Upper lobe of right lung (tissue), 1 donor: ENCODE measurements around the gene TNRC6C. TPM values are rescaled to one million over a fixed set of nuclear protein-coding genes. Genes with fewer than 3 reads are reported as not detected.
A peak's percentile ranks its signal among the peaks of the same experiment; 100 is the strongest.

Experiments
- ATAC-seq: fragments of 200-7000 bp; cut with Tn5 transposase; one replicate; pipeline ENCODE4 v1.9.1; 2020; ENCODE audit warnings: mild to moderate bottlenecking, moderate library complexity
- DNase-seq: peaks from one replicate; pipeline ENCODE4 v3.0.0-alpha.2; 2020
- H3K27ac ChIP-seq: fragments of 200-600 bp; one replicate; pipeline ENCODE4 v1.8.0; 2022
- H3K27me3 ChIP-seq: fragments of 200-600 bp; one replicate; pipeline ENCODE4 v1.8.0; 2022; ENCODE audit warnings: mild to moderate bottlenecking
- H3K36me3 ChIP-seq: fragments of 200-600 bp; one replicate; pipeline ENCODE4 v1.8.0; 2022
- H3K4me1 ChIP-seq: fragments of 200-600 bp; one replicate; pipeline ENCODE4 v1.8.0; 2022
- H3K4me3 ChIP-seq: fragments of 200-600 bp; one replicate; pipeline ENCODE4 v1.8.0; 2022; ENCODE audit warnings: mild to moderate bottlenecking
- H3K9me3 ChIP-seq: fragments of 200-600 bp; one replicate; pipeline ENCODE4 v1.8.0; 2022
- CTCF ChIP-seq: fragments of 200-600 bp; IDR thresholded peaks from one replicate; pipeline ENCODE4 v1.8.0; 2022; ENCODE audit warnings: antibody characterized with exemption
- intact Hi-C: fragments of 100-400 bp; cut with DNase I; formaldehyde crosslinking; loops from one replicate; pipeline ENCODE4 v1.11.0; 2022
- long read RNA-seq: library from polyadenylated mRNA; unstranded; transcript quantifications from one replicate; pipeline ENCODE4 v2.0.0, GENCODE V29; 2021
- total RNA-seq: library from RNA; stranded (reverse); fragmentation: NEBNext Ultra II Directional; extraction: Animal tissue kit (Norgen Biotek cat#: 25700); gene quantifications from one replicate; pipeline ENCODE4 v1.2.1, GENCODE V29; 2021
- donor health status: DM: no; HTN: yes; CAD: no; lungs with severe emphysema.

The TNRC6C gene, protein sequence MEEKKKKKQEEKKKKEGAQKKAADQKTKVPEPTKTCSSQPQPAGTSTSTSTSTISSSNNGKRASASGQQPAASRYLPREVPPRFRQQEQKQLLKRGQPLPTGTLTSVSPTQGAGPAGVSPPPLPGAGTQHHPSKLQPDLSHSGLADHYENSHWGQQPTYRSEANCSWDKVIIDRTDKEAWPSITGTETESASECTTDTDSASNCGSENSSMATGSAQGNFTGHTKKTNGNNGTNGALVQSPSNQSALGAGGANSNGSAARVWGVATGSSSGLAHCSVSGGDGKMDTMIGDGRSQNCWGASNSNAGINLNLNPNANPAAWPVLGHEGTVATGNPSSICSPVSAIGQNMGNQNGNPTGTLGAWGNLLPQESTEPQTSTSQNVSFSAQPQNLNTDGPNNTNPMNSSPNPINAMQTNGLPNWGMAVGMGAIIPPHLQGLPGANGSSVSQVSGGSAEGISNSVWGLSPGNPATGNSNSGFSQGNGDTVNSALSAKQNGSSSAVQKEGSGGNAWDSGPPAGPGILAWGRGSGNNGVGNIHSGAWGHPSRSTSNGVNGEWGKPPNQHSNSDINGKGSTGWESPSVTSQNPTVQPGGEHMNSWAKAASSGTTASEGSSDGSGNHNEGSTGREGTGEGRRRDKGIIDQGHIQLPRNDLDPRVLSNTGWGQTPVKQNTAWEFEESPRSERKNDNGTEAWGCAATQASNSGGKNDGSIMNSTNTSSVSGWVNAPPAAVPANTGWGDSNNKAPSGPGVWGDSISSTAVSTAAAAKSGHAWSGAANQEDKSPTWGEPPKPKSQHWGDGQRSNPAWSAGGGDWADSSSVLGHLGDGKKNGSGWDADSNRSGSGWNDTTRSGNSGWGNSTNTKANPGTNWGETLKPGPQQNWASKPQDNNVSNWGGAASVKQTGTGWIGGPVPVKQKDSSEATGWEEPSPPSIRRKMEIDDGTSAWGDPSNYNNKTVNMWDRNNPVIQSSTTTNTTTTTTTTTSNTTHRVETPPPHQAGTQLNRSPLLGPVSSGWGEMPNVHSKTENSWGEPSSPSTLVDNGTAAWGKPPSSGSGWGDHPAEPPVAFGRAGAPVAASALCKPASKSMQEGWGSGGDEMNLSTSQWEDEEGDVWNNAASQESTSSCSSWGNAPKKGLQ (N-terminal part only)
- 21.7 TPM for total RNA-seq
- long read RNA-seq, partial matches to known transcripts, result 14 of 16 reads
- long read RNA-seq, other reads (novel, unspliced or antisense), result 2 of 16 reads

DNA sequence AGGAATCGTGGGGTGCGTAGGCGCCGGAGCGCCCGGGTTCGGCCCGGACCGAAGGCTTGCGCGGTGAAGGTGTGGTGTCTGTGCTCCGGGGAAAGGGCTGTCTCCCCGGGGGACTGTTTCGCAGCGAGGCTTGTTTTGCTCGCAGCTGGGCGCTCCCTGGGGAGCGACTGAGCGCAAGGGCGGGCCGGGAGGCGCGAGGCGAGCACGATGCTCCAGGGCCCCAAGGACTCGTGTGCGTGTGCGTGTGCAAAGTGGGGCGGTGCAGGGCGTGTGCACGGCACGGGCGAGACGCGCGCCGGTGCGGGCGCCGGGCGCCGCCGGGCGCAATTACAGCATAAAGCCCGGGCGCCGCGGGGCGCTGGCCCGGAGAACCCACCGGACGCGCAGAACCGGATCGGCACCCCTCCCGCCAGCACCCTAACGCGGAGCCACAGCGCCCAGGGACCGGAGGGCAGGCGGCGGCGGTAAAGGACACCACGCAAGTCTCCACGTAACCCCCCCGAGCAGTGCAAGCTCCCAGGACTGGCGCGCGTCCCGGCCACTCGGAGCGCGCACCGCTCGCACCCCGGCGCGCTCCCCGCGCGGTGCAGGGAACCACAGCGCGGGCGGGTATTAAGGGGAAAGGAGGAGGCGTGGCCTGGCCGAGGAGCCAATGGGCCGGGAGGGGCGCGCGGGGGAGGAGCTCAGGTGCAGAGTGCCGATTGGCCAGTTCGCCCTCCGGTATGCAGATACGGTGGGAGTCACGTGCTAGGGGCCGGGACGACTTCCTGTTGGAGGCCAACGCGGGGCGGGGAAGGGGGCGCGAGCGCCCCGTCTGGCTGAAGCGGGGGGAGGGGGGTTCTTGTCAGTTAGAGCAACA lies at the start of gene TNRC6C:
TNRC6C (plus strand) TSS at position 847 of the 859 bp plus-strand sequence. CDS start 45,504 bp downstream, outside the sequence.
- TF ChIP-seq CTCF, result peak; percentile 15
- ATAC-seq (peak; percentile 99), DNase-seq (peak; percentile 100)
- Histone ChIP-seq H3K27me3 (no peaks in the 10 kb centered on the region), H3K36me3 (no peaks in the 10 kb centered on the region), H3K9me3 (no peaks in the 10 kb centered on the region), H3K4me1 (peaks cover 25% of the 10 kb centered on the region), H3K4me3 (peak within 1 kb of the TSS; percentile 72), H3K27ac (peak within 1 kb of the TSS; percentile 76)
- intact Hi-C loops, result no loop called here

DNA sequence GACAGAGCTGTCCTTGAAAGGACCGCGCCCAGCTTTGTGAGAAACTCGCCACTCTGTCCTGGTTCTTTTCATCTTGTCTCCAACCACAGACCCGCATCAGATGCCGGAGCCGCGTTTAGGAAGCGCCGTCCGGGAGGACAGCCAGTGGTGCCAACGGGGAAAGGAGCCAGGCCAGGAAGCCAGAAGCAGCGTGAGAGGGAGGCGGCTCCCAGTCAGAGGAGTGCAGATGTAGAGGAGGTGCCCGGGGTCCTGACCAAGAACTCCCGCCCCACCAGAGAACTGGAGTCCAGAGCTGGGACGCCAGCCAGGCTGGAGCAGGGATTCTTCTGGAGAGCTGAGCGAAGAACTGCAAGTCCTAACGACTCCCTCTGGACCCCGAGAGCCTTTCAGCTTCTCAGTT lies 49.3 kb upstream of the TNRC6C start:
- no peaks in the 10 kb centered on the region for H3K4me1 ChIP-seq
- no peaks in the 10 kb centered on the region for H3K36me3 ChIP-seq
- no peak overlapping the region for H3K4me3 ChIP-seq
- H3K9me3 ChIP-seq, result no peaks in the 10 kb centered on the region
- peak; percentile 53 for DNase-seq
- TF ChIP-seq CTCF, result no peak
- no peak overlapping the region for H3K27ac ChIP-seq
- no peak for ATAC-seq
- peaks cover 32% of the 10 kb centered on the region for H3K27me3 ChIP-seq
- intact Hi-C loops, result no loop called here

DNA sequence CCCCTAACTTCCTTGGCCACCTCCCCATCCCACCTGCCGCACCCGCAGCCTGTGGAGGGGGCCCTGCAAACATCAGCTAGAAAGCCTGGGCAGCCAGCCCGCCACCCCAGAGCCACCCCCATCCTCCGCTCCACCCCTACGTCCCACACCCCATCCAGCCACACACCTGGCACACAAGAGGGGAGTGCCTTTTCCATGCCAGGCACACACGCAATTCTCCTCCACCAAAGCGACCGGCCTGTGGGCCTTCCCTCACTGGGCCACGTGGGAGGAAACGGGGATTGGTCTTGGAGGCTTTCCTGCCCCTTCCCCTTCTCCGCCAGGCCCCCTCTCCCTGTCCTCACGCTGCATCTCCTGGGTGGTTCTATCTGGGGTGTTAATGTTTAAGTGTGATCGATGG lies 48.7 kb upstream of the TNRC6C start:
- Histone ChIP-seq H3K4me1 (no peaks in the 10 kb centered on the region), H3K27me3 (peaks cover 36% of the 10 kb centered on the region), H3K9me3 (no peaks in the 10 kb centered on the region), H3K36me3 (no peaks in the 10 kb centered on the region), H3K27ac (no peak overlapping the region), H3K4me3 (no peak overlapping the region)
- TF ChIP-seq CTCF, result no peak
- ATAC-seq (no peak), DNase-seq (peak; percentile 44)
- intact Hi-C loops, result no loop called here

GRCh38 chr17:77914385-77915254 lies 43.9 kb upstream of the TNRC6C start:
- Histone ChIP-seq H3K27ac (no peak overlapping the region), H3K4me3 (no peak overlapping the region), H3K36me3 (no peaks in the 10 kb centered on the region), H3K4me1 (peaks cover 4% of the 10 kb centered on the region), H3K27me3 (peaks cover 39% of the 10 kb centered on the region), H3K9me3 (no peaks in the 10 kb centered on the region)
- ATAC-seq, result peak; percentile 53
- no peak for DNase-seq
- TF ChIP-seq CTCF, result no peak
- intact Hi-C loops, result no loop called here
